ENCODE data around the gene SEMA4C. TPM values are rescaled to one million over a fixed set of nuclear protein-coding genes. Genes with fewer than 3 reads are reported as not detected.

The SEMA4C gene
- total RNA-seq, 1 experiment from 2014 or later = 16.3 TPM

DNA sequence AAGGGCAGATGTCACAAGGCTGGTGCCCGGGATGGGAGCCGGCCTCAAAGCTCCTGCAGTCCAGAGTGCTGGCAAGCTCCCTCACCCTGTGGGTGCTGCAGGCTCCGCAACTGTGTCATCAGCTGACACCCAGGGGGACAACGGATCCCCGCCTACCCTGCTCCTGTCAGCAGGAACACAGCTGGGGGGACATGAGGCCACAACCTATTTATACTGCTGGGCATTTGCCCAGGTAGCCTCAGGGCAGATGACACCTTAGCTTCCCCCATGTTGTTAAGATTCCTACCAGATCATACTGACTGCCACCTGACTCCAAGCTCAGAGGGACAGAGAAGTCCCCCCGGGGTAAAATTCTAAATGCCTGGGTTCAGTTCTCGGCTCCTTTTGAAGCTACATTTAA, 27.3 kb downstream of the SEMA4C start:
- DNase-seq (ENCODE audit: unreplicated experiment) = no peak
- H3K27me3 Mint-ChIP-seq (ENCODE audit: insufficient read depth, unreplicated experiment) = no peaks in the 10 kb centered on the region
- H3K9me3 Mint-ChIP-seq (ENCODE audit: unreplicated experiment) = no peaks in the 10 kb centered on the region
- no TSS peak for BruUV-seq (replicated peaks)
- H3K4me1 Mint-ChIP-seq (ENCODE audit: insufficient read depth, unreplicated experiment) = no peaks in the 10 kb centered on the region
- TF ChIP-seq, protein P1, sequence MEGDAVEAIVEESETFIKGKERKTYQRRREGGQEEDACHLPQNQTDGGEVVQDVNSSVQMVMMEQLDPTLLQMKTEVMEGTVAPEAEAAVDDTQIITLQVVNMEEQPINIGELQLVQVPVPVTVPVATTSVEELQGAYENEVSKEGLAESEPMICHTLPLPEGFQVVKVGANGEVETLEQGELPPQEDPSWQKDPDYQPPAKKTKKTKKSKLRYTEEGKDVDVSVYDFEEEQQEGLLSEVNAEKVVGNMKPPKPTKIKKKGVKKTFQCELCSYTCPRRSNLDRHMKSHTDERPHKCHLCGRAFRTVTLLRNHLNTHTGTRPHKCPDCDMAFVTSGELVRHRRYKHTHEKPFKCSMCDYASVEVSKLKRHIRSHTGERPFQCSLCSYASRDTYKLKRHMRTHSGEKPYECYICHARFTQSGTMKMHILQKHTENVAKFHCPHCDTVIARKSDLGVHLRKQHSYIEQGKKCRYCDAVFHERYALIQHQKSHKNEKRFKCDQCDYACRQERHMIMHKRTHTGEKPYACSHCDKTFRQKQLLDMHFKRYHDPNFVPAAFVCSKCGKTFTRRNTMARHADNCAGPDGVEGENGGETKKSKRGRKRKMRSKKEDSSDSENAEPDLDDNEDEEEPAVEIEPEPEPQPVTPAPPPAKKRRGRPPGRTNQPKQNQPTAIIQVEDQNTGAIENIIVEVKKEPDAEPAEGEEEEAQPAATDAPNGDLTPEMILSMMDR (IDR thresholded peaks at IDR 0.05; ENCODE audit: unreplicated experiment) = no peak
- peaks cover 24% of the 10 kb centered on the region for H3K36me3 Mint-ChIP-seq (ENCODE audit: insufficient read depth, unreplicated experiment)
- H3K27ac Mint-ChIP-seq (ENCODE audit: low read depth, unreplicated experiment) = no peak overlapping the region
- POLR2A ChIA-PET = interaction anchor here (1.1 to 1.9 kb wide), 2 partner anchors 15 to 18 kb away, joined by 3 to 9 read pairs; partner anchors contain the start of gene ANKRD39
- intact Hi-C loops (cut with micrococcal nuclease) = no loop called here
- CTCF ChIA-PET = interaction anchor here (0.6 to 1.8 kb wide), 3 partner anchors 42 to 198 kb away, joined by 3 to 11 read pairs (median 3); no protein-coding TSS in a partner anchor
- no peak overlapping the region for H3K4me3 Mint-ChIP-seq (ENCODE audit: unreplicated experiment)

DNA sequence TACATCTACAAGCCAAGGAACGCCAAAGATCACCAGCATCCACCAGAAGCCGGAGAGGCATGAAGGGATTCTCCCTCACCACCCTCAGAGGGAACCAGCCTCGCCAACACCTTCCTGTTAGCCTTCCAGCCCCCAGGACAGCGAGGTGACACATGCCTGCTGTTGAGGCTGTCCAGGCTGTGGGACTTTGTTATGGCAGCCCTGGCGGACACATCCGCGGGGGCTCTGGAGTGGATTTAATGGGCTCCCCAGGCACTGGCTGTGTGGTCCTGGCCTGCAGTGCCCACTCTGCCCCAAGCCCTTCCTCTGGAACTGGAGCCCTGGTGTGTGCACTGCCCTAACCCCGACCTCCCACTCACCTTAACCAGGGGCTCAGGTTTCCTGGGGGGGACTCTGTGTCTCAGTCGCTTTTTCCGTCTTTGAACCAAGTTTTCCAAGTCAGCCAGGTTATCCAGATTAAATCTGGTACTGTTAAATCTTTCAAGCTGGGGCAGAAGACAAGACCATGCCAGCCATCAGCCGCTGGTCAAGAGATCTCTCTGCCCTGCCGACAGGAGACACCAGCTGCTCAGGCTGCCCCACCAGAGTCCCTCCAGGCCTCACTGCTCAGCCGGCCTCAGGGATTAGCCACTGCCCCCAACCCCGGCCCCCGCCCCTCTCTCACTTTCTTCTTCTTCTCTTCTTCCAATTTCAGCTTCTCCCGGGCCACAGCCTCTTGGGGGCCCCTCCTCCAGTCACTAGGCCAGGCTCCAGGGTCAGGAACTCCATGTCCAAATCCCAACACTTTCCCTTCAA, 28.0 kb downstream of the SEMA4C start:
- intact Hi-C loops (cut with micrococcal nuclease) = no loop called here
- POLR2A ChIA-PET = interaction anchor here (1.1 to 1.9 kb wide), 2 partner anchors 16 to 18 kb away, joined by 3 to 9 read pairs; partner anchors contain the start of gene ANKRD39
- TF ChIP-seq, protein P1 (IDR thresholded peaks at IDR 0.05; ENCODE audit: unreplicated experiment) = no peak
- Mint-ChIP-seq H3K4me1 (ENCODE audit: insufficient read depth, unreplicated experiment) (no peaks in the 10 kb centered on the region), H3K27me3 (ENCODE audit: insufficient read depth, unreplicated experiment) (no peaks in the 10 kb centered on the region), H3K27ac (ENCODE audit: low read depth, unreplicated experiment) (no peak overlapping the region), H3K36me3 (ENCODE audit: insufficient read depth, unreplicated experiment) (peaks cover 23% of the 10 kb centered on the region), H3K9me3 (ENCODE audit: unreplicated experiment) (no peaks in the 10 kb centered on the region), H3K4me3 (ENCODE audit: unreplicated experiment) (no peak overlapping the region)
- BruUV-seq (replicated peaks) = no TSS peak
- no peak for DNase-seq (ENCODE audit: unreplicated experiment)
- CTCF ChIA-PET = interaction anchor here (1.0 to 1.8 kb wide), 2 partner anchors 41 to 109 kb away, joined by 3 to 11 read pairs; no protein-coding TSS in a partner anchor

- intact Hi-C loops (cut with micrococcal nuclease) = no loop called here
- no peak overlapping the region for H3K4me3 Mint-ChIP-seq (ENCODE audit: unreplicated experiment)
- no peaks in the 10 kb centered on the region for H3K27me3 Mint-ChIP-seq (ENCODE audit: insufficient read depth, unreplicated experiment)
- BruUV-seq (replicated peaks) = no TSS peak
- TF ChIP-seq, protein P1 (IDR thresholded peaks at IDR 0.05; ENCODE audit: unreplicated experiment) = no peak
- H3K27ac Mint-ChIP-seq (ENCODE audit: low read depth, unreplicated experiment) = no peak overlapping the region
- no peaks in the 10 kb centered on the region for H3K9me3 Mint-ChIP-seq (ENCODE audit: unreplicated experiment)
- no peak for DNase-seq (ENCODE audit: unreplicated experiment)
- ChIA-PET CTCF (interaction anchor here (0.6 to 0.9 kb wide), 2 partner anchors 16 to 18 kb away, joined by 4 read pairs; partner anchors contain the start of gene ANKRD39), POLR2A (interaction anchor here (1.2 kb wide), 1 partner anchor 23 kb away, joined by 5 read pairs; no protein-coding TSS in a partner anchor)
- H3K36me3 Mint-ChIP-seq (ENCODE audit: insufficient read depth, unreplicated experiment) = peaks cover 16% of the 10 kb centered on the region
- no peaks in the 10 kb centered on the region for H3K4me1 Mint-ChIP-seq (ENCODE audit: insufficient read depth, unreplicated experiment)
Measured at GRCh38 chr2:96839875-96840850, 29.7 kb downstream of the SEMA4C start.
